Measurements from ENCODE around the gene MAP1B. TPM values are rescaled to one million over a fixed set of nuclear protein-coding genes. Genes with fewer than 3 reads are reported as not detected.
A peak's percentile ranks its signal among the peaks of the same experiment; 100 is the strongest.

MAP1B gene
- polyA plus RNA-seq, 1 donor (not counting 4 experiments of a cell fraction or from before 2014, with no cell fraction given) = 3.3 TPM

DNA sequence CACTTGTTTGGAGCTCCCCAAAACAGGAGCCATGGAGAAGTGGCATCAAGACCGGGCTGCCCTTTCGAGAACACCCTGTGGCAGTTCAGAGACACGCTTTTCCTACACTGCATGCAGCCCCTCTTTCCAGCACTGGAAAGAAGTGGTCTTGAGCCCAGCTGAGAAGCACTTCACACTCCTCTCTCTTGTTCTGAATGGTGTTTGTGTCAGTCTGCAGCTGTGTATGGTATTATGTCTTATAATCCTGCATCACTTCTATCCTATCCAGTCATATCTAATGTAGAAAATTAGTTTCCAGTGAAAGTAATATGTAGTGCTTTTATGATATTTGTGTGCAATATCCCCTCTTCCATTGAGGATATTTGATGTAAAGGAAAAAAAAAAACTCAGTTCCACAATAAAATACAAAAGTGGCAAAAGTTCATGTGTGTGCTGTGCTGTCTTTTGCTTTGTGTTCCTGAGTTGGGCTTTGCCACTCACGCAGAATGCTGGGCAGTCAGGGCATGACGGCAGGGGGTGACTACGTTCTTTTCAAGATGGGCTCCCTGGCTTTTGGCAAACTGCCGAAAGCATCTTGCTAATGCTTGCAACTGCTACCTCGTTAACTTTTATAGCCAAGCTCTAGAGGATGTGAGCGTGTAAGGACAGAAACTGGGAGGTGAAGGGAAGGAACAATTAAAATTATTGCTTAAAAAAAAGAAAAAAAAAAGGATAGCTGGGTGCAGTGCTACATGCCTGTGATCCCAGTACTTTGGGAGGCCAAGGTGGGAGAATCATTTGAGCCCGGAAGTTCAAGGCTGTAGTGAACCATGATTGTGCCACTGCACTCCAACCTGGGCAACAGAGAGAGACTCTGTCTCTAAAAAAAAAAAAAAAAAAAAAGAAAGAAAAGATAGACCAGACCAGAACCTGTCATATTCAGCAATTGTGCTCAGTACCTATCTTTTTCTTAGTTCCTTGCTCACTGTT is 102.2 kb downstream of the MAP1B start:
- Histone ChIP-seq H3K4me1 (ENCODE audit: control insufficient read depth, extremely low read depth, insufficient read depth, low read length) (peaks cover 31% of the 10 kb centered on the region), H2AFZ (ENCODE audit: control insufficient read depth, low read length) (no peak overlapping the region), H4K20me1 (ENCODE audit: control insufficient read depth, extremely low read depth, insufficient read depth, low read length) (no peaks in the 10 kb centered on the region), H3K9ac (ENCODE audit: control insufficient read depth, extremely low read depth, insufficient read depth, low read length) (no peak overlapping the region), H3K36me3 (ENCODE audit: control insufficient read depth in 2 of 2, extremely low read depth in 1 of 2, insufficient read depth in 2 of 2, low read length in 2 of 2) (peaks cover 0 to 1% of the 10 kb centered on the region in 2 experiments), H3K9me3 (ENCODE audit: control insufficient read depth, low read depth, low read length) (no peaks in the 10 kb centered on the region), H3K27me3 (ENCODE audit: control insufficient read depth, extremely low read depth, insufficient read depth, low read length) (no peaks in the 10 kb centered on the region), H3K27ac (ENCODE audit: control insufficient read depth, insufficient read depth, low read length) (no peak overlapping the region), H3K9me1 (ENCODE audit: control insufficient read depth, extremely low read depth, insufficient read depth, low read length) (peaks cover 2% of the 10 kb centered on the region), H3K79me2 (ENCODE audit: control insufficient read depth, insufficient read depth, low read length) (no peaks in the 10 kb centered on the region), H3K4me2 (ENCODE audit: control insufficient read depth, extremely low read depth, insufficient read depth, low read depth, low read length) (peak overlapping the region; percentile 28), H3K4me3 (ENCODE audit: control insufficient read depth in 2 of 3, extremely low read depth in 1 of 3, insufficient read depth in 2 of 3, low read depth in 1 of 3, low read length in 3 of 3) (no peak overlapping the region)
- dilution Hi-C loops (cut with MboI; ENCODE audit: extremely low pct_ligation_motif_present, low sequenced_read_pairs) = no loop called here
- FAIRE-seq = peak; percentile 69
- TF ChIP-seq, protein P1, sequence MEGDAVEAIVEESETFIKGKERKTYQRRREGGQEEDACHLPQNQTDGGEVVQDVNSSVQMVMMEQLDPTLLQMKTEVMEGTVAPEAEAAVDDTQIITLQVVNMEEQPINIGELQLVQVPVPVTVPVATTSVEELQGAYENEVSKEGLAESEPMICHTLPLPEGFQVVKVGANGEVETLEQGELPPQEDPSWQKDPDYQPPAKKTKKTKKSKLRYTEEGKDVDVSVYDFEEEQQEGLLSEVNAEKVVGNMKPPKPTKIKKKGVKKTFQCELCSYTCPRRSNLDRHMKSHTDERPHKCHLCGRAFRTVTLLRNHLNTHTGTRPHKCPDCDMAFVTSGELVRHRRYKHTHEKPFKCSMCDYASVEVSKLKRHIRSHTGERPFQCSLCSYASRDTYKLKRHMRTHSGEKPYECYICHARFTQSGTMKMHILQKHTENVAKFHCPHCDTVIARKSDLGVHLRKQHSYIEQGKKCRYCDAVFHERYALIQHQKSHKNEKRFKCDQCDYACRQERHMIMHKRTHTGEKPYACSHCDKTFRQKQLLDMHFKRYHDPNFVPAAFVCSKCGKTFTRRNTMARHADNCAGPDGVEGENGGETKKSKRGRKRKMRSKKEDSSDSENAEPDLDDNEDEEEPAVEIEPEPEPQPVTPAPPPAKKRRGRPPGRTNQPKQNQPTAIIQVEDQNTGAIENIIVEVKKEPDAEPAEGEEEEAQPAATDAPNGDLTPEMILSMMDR (optimal IDR thresholded peaks at IDR 0.05 in 1 of 3, IDR thresholded peaks at IDR 0.05 in 1 of 3, conservative IDR thresholded peaks at IDR 0.05 in 1 of 3; ENCODE audit: extremely low read depth in 1 of 3, insufficient read depth in 2 of 3, low read length in 3 of 3) = peak in 2 of 3 experiments; percentile 7 to 50
- no peak for TF ChIP-seq EZH2 (IDR thresholded peaks at IDR 0.05; ENCODE audit: low read length)
- DNase-seq (ENCODE audit: low read depth, low spot score) = peak; percentile 13

DNA sequence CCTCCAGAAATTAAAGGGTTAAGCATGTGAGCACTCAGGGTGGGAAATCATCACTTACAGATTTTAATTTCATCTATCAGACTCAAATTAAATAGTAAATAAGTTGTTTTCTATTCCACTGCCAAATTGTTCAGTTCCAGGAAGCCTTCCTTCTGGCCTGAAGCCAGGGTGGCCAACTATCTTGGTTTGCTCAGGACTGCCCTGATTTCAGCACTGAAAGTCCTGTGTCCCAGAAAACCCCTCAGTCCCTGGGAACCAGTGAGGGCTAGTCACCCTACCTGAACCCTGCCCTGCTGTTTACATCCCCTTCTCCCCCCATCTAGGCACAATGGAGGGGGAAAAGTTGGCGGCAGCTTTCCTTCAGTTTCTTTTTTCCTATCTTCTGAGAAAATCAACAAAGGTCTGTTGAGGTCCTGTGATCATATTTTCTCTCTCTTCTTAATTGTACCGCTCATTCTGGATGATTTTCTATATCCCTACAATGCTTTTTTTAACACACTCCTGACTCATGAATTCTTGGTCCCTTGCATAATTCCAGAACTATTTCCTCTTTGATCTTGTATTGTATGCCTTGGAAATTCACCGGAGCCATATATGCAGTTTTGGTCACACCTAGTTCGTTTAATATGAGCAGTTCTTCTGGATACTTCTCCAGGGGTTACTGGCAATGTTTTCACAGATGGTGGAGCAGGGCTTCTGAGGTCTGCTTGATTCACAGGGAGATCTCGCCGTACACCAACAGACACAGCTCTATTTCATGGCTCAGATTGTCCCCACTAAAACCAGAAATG is 103.8 kb downstream of the MAP1B start:
- Histone ChIP-seq H3K4me3 (ENCODE audit: control insufficient read depth in 2 of 3, extremely low read depth in 1 of 3, insufficient read depth in 2 of 3, low read depth in 1 of 3, low read length in 3 of 3) (peak overlapping the region in 2 of 3 experiments; percentile 44 to 47), H3K27me3 (ENCODE audit: control insufficient read depth, extremely low read depth, insufficient read depth, low read length) (no peaks in the 10 kb centered on the region), H3K9me3 (ENCODE audit: control insufficient read depth, low read depth, low read length) (no peaks in the 10 kb centered on the region), H3K4me1 (ENCODE audit: control insufficient read depth, extremely low read depth, insufficient read depth, low read length) (peaks cover 31% of the 10 kb centered on the region), H2AFZ (ENCODE audit: control insufficient read depth, low read length) (peak overlapping the region; percentile 33), H3K36me3 (ENCODE audit: control insufficient read depth in 2 of 2, extremely low read depth in 1 of 2, insufficient read depth in 2 of 2, low read length in 2 of 2) (peaks cover 0 to 1% of the 10 kb centered on the region in 2 experiments), H4K20me1 (ENCODE audit: control insufficient read depth, extremely low read depth, insufficient read depth, low read length) (no peaks in the 10 kb centered on the region), H3K4me2 (ENCODE audit: control insufficient read depth, extremely low read depth, insufficient read depth, low read depth, low read length) (peak overlapping the region; percentile 74), H3K9me1 (ENCODE audit: control insufficient read depth, extremely low read depth, insufficient read depth, low read length) (peaks cover 2% of the 10 kb centered on the region), H3K79me2 (ENCODE audit: control insufficient read depth, insufficient read depth, low read length) (no peaks in the 10 kb centered on the region), H3K9ac (ENCODE audit: control insufficient read depth, extremely low read depth, insufficient read depth, low read length) (peak overlapping the region; percentile 45), H3K27ac (ENCODE audit: control insufficient read depth, insufficient read depth, low read length) (peak overlapping the region; percentile 70)
- dilution Hi-C loops (cut with MboI; ENCODE audit: extremely low pct_ligation_motif_present, low sequenced_read_pairs) = no loop called here
- FAIRE-seq = peak; percentile 36
- DNase-seq (ENCODE audit: low read depth, low spot score) = no peak
- no peak for TF ChIP-seq EZH2 (IDR thresholded peaks at IDR 0.05; ENCODE audit: low read length)
- TF ChIP-seq, protein P1 (optimal IDR thresholded peaks at IDR 0.05 in 1 of 3, IDR thresholded peaks at IDR 0.05 in 1 of 3, conservative IDR thresholded peaks at IDR 0.05 in 1 of 3; ENCODE audit: extremely low read depth in 1 of 3, insufficient read depth in 2 of 3, low read length in 3 of 3) = no peak
